Measurements from ENCODE around the gene PNPLA7.

DNA sequence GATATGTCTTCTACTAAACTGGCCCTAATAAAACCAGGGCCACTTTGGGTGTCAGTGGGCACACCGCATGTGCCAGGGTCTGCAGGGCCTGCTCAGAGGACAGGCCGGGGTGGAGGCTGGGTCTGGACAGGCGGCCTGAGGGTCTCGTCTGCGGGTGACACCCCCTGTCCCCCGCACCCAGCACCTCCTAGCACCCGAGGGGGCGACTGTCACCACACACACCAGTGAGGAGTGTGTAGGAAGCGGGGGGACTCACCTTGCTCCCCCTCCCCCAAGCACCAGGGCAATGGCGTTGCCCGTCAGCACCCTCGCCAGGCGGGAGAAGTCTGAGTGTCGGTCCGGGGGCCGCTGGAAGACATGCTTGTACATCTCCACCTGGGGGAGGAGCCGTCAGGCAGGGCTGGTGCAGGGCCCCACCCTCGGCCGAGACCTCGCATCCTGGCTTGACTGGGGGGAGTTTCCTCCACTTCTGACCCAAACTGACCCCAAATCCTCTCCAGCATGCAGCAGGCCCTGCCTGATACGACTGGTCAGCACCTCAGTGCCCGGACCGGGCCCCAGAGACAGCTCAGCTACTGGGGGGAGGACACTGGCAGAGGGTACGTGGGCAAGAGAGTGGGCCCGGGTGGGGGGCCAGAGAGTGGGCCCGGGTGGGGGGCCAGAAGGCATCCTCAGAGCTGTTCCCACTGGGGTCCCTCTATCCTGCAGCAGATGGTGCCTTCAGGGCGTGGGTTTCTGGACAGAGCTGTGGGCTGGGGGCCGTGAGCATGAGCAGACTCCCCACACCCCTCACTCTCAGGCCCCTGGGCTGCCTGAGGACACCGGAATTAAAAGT lies 72.2 kb downstream of the PNPLA7 start:
- TF ChIP-seq CTCF (IDR thresholded peaks at IDR 0.05) (no peak), POLR2A (IDR thresholded peaks at IDR 0.05) (no peak), EP300 (IDR thresholded peaks at IDR 0.05) (no peak), POLR2AphosphoS5 (IDR thresholded peaks at IDR 0.05) (no peak)

Measured in suprapubic skin (tissue), 4 donors.